ENCODE data around the gene SLC25A44. TPM values are rescaled to one million over a fixed set of nuclear protein-coding genes. Genes with fewer than 3 reads are reported as not detected.

The SLC25A44 gene
- total RNA-seq, 1 experiment from 2014 or later: 40.2 TPM

GRCh38 chr1:156232201-156232894 lies 38.4 kb downstream of the SLC25A44 start:
- Histone ChIP-seq H3K79me1 (ENCODE audit: insufficient read depth, low read depth, low read length, poor library complexity, severe bottlenecking) (no peaks in the 10 kb centered on the region), H2AK5ac (ENCODE audit: insufficient read length, low read length) (no peak overlapping the region), H4K5ac (ENCODE audit: insufficient read length, low read depth, low read length) (no peak overlapping the region), H2BK15ac (ENCODE audit: low read depth, low read length) (no peak overlapping the region), H3K56ac (ENCODE audit: insufficient read length, low read depth, low read length) (no peak overlapping the region), H2BK20ac (ENCODE audit: low read depth, low read length, poor library complexity, severe bottlenecking) (no peak overlapping the region), H3K18ac (ENCODE audit: insufficient read length, low read depth, low read length) (no peak overlapping the region), H4K20me1 (ENCODE audit: control insufficient read depth, insufficient read depth, insufficient read length) (no peaks in the 10 kb centered on the region), H4K91ac (ENCODE audit: insufficient read length, low read depth, low read length) (no peak overlapping the region), H3K4me2 (ENCODE audit: insufficient read depth, insufficient read length, low read length) (no peak overlapping the region), H3K9me3 (ENCODE audit: control insufficient read depth, low read depth, low read length) (no peaks in the 10 kb centered on the region), H3K9ac (ENCODE audit: extremely low read depth, insufficient read length, low read length) (no peak overlapping the region), H2BK120ac (ENCODE audit: low read depth, low read length, poor library complexity, severe bottlenecking) (no peak overlapping the region), H3K23ac (ENCODE audit: insufficient read length, low read depth, low read length) (no peak overlapping the region), H2AFZ (ENCODE audit: low read length) (no peak overlapping the region), H3K79me2 (ENCODE audit: insufficient read depth, low read length) (no peaks in the 10 kb centered on the region), H3K27me3 (ENCODE audit: insufficient read depth, low read length) (no peaks in the 10 kb centered on the region), H2BK5ac (ENCODE audit: insufficient read length, low read length) (no peak overlapping the region), H3K4ac (ENCODE audit: low read depth, low read length) (no peak overlapping the region), H4K8ac (replicated peaks; ENCODE audit: insufficient read length, low read depth, low read length) (no peak overlapping the region), H3T11ph (ENCODE audit: low read length) (no peak overlapping the region), H2BK12ac (ENCODE audit: insufficient read length, low read depth, low read length) (no peak overlapping the region), H3K23me2 (ENCODE audit: insufficient read length, low read depth, low read length, poor library complexity, severe bottlenecking) (no peaks in the 10 kb centered on the region), H3K14ac (ENCODE audit: insufficient read depth, low read length) (no peak overlapping the region), H3K27ac (ENCODE audit: insufficient read length, low read depth, low read length) (no peak overlapping the region), H3K4me1 (ENCODE audit: insufficient read depth, low read length) (no peaks in the 10 kb centered on the region)
- Mint-ChIP-seq H3K4me3 (no peak overlapping the region), H3K4me1 (no peaks in the 10 kb centered on the region), H3K27ac (peak overlapping the region in 2 of 3 experiments; percentile 23 to 78; a peak in 1 of 7 replicates), H3K27me3 (ENCODE audit: low read depth) (no peaks in the 10 kb centered on the region), H3K36me3 (ENCODE audit: insufficient read depth in 1 of 3, low read depth in 3 of 3) (peaks cover 27 to 63% (median 61%) of the 10 kb centered on the region in 3 experiments; a peak in 6 of 7 replicates), H3K9me3 (no peaks in the 10 kb centered on the region)
- no CpG with 5 or more reads among the region's 12 CpGs for WGBS (ENCODE audit: extremely low coverage, insufficient read length, low lambda C conversion rate)
- TF ChIP-seq, protein P1, sequence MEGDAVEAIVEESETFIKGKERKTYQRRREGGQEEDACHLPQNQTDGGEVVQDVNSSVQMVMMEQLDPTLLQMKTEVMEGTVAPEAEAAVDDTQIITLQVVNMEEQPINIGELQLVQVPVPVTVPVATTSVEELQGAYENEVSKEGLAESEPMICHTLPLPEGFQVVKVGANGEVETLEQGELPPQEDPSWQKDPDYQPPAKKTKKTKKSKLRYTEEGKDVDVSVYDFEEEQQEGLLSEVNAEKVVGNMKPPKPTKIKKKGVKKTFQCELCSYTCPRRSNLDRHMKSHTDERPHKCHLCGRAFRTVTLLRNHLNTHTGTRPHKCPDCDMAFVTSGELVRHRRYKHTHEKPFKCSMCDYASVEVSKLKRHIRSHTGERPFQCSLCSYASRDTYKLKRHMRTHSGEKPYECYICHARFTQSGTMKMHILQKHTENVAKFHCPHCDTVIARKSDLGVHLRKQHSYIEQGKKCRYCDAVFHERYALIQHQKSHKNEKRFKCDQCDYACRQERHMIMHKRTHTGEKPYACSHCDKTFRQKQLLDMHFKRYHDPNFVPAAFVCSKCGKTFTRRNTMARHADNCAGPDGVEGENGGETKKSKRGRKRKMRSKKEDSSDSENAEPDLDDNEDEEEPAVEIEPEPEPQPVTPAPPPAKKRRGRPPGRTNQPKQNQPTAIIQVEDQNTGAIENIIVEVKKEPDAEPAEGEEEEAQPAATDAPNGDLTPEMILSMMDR (conservative IDR thresholded peaks at IDR 0.05): no peak
- no peak for DNase-seq

Data from H9 (cell line).